ENCODE results near the gene OR10A6.

GRCh38 chr11:7899418-7899817, 31.6 kb downstream of the OR10A6 start:
- TF ChIP-seq CTCF (IDR thresholded peaks at IDR 0.05; ENCODE audit: poor library complexity, severe bottlenecking) (no peak), EP300 (conservative IDR thresholded peaks at IDR 0.05; ENCODE audit: poor library complexity, severe bottlenecking) (no peak), EZH2 (IDR thresholded peaks at IDR 0.05; ENCODE audit: borderline replicate concordance, insufficient read depth, low read length, poor library complexity, severe bottlenecking) (no peak), RAD21 (conservative IDR thresholded peaks at IDR 0.05) (no peak), POLR2AphosphoS5 (IDR thresholded peaks at IDR 0.05) (no peak), REST (IDR thresholded peaks at IDR 0.05; ENCODE audit: borderline replicate concordance) (no peak)

Measured in neural cell (in vitro differentiated cells).